ENCODE measurements around the gene INTU. TPM values are rescaled to one million over a fixed set of nuclear protein-coding genes. Genes with fewer than 3 reads are reported as not detected.

The INTU gene
- total RNA-seq, 1 experiment from 2014 or later: 3.7 TPM

GRCh38 chr4:127737295-127737694, 104.5 kb downstream of the INTU start:
- Histone ChIP-seq H3K27ac (ENCODE audit: low read length) (no peak overlapping the region), H3K36me3 (ENCODE audit: control insufficient read depth, insufficient read depth, low read length) (no peaks in the 10 kb centered on the region), H3K27me3 (ENCODE audit: control insufficient read depth, insufficient read depth, low read length) (no peaks in the 10 kb centered on the region), H3K9me3 (ENCODE audit: control insufficient read depth, insufficient read depth, low read depth, low read length) (no peaks in the 10 kb centered on the region), H3K4me3 (ENCODE audit: low read depth in 2 of 2, low read length in 2 of 2) (no peak overlapping the region), H3K4me1 (ENCODE audit: control insufficient read depth, insufficient read depth, low read length) (no peaks in the 10 kb centered on the region)
- ChIA-PET CTCF (no interaction called here), POLR2A (no interaction called here)
- no peak for ATAC-seq
- BruUV-seq (replicated peaks): no TSS peak
- TF ChIP-seq POLR2AphosphoS5 (IDR thresholded peaks at IDR 0.05; ENCODE audit: low read depth, low read length) (no peak), TCF7L2 (IDR thresholded peaks at IDR 0.05; ENCODE audit: low read depth, low read length) (no peak)
- TF ChIP-seq, protein P1, sequence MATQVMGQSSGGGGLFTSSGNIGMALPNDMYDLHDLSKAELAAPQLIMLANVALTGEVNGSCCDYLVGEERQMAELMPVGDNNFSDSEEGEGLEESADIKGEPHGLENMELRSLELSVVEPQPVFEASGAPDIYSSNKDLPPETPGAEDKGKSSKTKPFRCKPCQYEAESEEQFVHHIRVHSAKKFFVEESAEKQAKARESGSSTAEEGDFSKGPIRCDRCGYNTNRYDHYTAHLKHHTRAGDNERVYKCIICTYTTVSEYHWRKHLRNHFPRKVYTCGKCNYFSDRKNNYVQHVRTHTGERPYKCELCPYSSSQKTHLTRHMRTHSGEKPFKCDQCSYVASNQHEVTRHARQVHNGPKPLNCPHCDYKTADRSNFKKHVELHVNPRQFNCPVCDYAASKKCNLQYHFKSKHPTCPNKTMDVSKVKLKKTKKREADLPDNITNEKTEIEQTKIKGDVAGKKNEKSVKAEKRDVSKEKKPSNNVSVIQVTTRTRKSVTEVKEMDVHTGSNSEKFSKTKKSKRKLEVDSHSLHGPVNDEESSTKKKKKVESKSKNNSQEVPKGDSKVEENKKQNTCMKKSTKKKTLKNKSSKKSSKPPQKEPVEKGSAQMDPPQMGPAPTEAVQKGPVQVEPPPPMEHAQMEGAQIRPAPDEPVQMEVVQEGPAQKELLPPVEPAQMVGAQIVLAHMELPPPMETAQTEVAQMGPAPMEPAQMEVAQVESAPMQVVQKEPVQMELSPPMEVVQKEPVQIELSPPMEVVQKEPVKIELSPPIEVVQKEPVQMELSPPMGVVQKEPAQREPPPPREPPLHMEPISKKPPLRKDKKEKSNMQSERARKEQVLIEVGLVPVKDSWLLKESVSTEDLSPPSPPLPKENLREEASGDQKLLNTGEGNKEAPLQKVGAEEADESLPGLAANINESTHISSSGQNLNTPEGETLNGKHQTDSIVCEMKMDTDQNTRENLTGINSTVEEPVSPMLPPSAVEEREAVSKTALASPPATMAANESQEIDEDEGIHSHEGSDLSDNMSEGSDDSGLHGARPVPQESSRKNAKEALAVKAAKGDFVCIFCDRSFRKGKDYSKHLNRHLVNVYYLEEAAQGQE (IDR thresholded peaks at IDR 0.05; ENCODE audit: insufficient read depth in 1 of 2, low read depth in 2 of 2, low read length in 1 of 2): no peak
- in situ Hi-C loops (cut with HindIII; ENCODE audit: low pct_unique_long_range_greater_than_20kb, low sequenced_read_pairs): no loop called here
- intact Hi-C loops (cut with micrococcal nuclease; ENCODE audit: unreplicated experiment): no loop called here
- DNase-seq (ENCODE audit: low read depth, low spot score): no peak

DNA sequence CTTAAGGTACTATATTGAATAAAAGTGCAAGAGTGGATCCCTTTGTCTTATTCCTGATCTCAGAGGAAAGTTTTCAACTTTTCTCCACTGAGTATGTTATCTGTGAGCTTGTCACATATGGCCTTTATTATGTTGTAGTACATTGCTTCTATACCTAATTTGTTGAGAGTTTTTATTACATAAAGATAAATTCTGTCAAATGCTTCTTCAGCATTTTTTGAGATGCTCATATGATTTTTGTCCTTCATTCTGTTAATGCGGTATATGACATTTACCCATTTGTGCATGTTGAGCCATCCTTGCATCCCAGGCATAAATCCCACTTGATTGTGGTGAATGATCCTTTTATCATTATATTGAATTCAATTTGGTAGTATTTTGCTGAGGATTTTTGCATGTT, 108.5 kb downstream of the INTU start:
- in situ Hi-C loops (cut with HindIII; ENCODE audit: low pct_unique_long_range_greater_than_20kb, low sequenced_read_pairs): no loop called here
- ChIA-PET CTCF (no interaction called here), POLR2A (no interaction called here)
- Histone ChIP-seq H3K9me3 (ENCODE audit: control insufficient read depth, insufficient read depth, low read depth, low read length) (no peaks in the 10 kb centered on the region), H3K36me3 (ENCODE audit: control insufficient read depth, insufficient read depth, low read length) (no peaks in the 10 kb centered on the region), H3K4me3 (ENCODE audit: low read depth in 2 of 2, low read length in 2 of 2) (no peak overlapping the region), H3K4me1 (ENCODE audit: control insufficient read depth, insufficient read depth, low read length) (no peaks in the 10 kb centered on the region), H3K27me3 (ENCODE audit: control insufficient read depth, insufficient read depth, low read length) (no peaks in the 10 kb centered on the region), H3K27ac (ENCODE audit: low read length) (no peak overlapping the region)
- no TSS peak for BruUV-seq (replicated peaks)
- ATAC-seq: no peak
- intact Hi-C loops (cut with micrococcal nuclease; ENCODE audit: unreplicated experiment): no loop called here
- TF ChIP-seq, protein P1 (IDR thresholded peaks at IDR 0.05; ENCODE audit: insufficient read depth in 1 of 2, low read depth in 2 of 2, low read length in 1 of 2): no peak
- DNase-seq (ENCODE audit: low read depth, low spot score): no peak

- Histone ChIP-seq H3K27me3 (ENCODE audit: control insufficient read depth, insufficient read depth, low read length) (no peaks in the 10 kb centered on the region), H3K9me3 (ENCODE audit: control insufficient read depth, insufficient read depth, low read depth, low read length) (0 out of 2 replicates have a peak, but pooled peaks cover 2% of the 10 kb centered on the region), H3K36me3 (ENCODE audit: control insufficient read depth, insufficient read depth, low read length) (no peaks in the 10 kb centered on the region), H3K27ac (ENCODE audit: low read length) (no peak overlapping the region), H3K4me3 (ENCODE audit: low read depth in 2 of 2, low read length in 2 of 2) (no peak overlapping the region), H3K4me1 (ENCODE audit: control insufficient read depth, insufficient read depth, low read length) (no peaks in the 10 kb centered on the region)
- in situ Hi-C loops (cut with HindIII; ENCODE audit: low pct_unique_long_range_greater_than_20kb, low sequenced_read_pairs) (no loop called here), intact Hi-C loops (cut with micrococcal nuclease; ENCODE audit: unreplicated experiment) (no loop called here)
- POLR2A ChIA-PET: no interaction called here
- DNase-seq (ENCODE audit: low read depth, low spot score) (no peak), ATAC-seq (no peak)
- CTCF ChIA-PET: no interaction called here
- BruUV-seq (replicated peaks): no TSS peak
- TF ChIP-seq TCF7L2 (IDR thresholded peaks at IDR 0.05; ENCODE audit: low read depth, low read length): no peak
These were observed 115.1 kb downstream of the INTU start for GRCh38 chr4:127747883-127748282.

Measured in Panc1 (cell line).